BLaER1 treated with 17β-estradiol and CSF1 and Interleukin-3, amounts not matched to agents 10 nM and 100 nM (cell line): ENCODE data around the gene STAC2.

Experiments
- H3K27ac ChIP-seq, 11 experiments: shearing (Covaris generic); formaldehyde crosslinking; 2 replicates each; pipeline ENCODE4 v1.8.1; 2022
- H3K27me3 ChIP-seq, 11 experiments: shearing (Covaris generic); formaldehyde crosslinking; 2 replicates each; pipeline ENCODE4 v1.8.1; 2022
- H3K36me3 ChIP-seq, 11 experiments: shearing (Covaris generic); formaldehyde crosslinking; 2 replicates each; pipeline ENCODE4 v1.8.1; 2022
- H3K4me1 ChIP-seq, 10 experiments: shearing (Covaris generic); formaldehyde crosslinking; 2 replicates each; pipeline ENCODE4 v1.8.1; 2022
- H3K4me2 ChIP-seq, 11 experiments: shearing (Covaris generic); formaldehyde crosslinking; 2 replicates each; pipeline ENCODE4 v1.8.1; 2022
- H3K4me3 ChIP-seq, 10 experiments: shearing (Covaris generic); formaldehyde crosslinking; 2 replicates each; pipeline ENCODE4 v1.8.1; 2022
- H3K9ac ChIP-seq, 11 experiments: shearing (Covaris generic); formaldehyde crosslinking; 2 replicates each; pipeline ENCODE4 v1.8.1; 2022
- H3K9me3 ChIP-seq, 11 experiments: shearing (Covaris generic); formaldehyde crosslinking; replicated peaks in 1 of 11; 2 replicates each; pipeline ENCODE4 v1.8.1; 2022
- H4K20me1 ChIP-seq, 11 experiments: shearing (Covaris generic); formaldehyde crosslinking; 2 replicates each; pipeline ENCODE4 v1.8.1; 2022
- Cebpa-rat ChIP-seq, 11 experiments: shearing (Covaris generic); IDR thresholded peaks; 2 replicates each; pipeline ENCODE4 v1.8.1; 2022

The STAC2 gene

DNA sequence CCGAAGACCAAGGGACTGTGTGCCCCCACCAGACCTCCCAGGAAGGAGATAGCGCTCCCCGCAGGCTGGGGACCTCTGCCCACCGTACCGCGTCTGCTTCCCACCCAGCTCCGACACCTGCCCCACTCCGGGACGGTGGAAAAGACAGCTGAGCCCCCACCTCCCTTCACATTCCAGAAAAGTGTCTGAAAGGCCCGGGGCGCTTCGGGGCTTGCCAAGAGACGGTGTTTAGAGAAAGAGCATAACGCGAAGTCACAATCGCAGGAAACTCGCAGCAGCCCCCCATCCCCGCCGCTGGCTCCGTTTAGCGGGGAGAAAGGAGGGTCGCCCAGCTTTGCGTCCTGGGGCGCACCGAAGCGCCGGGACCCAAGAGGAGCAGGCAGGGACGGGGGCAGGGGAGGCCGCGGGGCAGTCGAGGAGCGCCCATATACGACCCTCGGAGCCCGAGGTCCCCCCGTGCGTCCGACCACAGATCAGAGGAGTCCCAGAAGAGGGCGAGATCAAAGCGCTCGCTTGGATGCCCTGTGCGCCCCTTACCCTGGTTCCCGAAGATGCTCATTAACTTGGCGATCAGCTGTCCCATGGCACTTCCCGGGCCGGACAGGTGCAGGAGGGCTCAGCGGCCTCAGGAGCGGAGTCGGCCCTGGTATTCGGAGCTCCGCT is 60.4 kb downstream of the STAC2 start:
- peak overlapping the region; percentile 90 to 99 (median 94) for H3K4me2 ChIP-seq
- H3K27ac ChIP-seq, result peak overlapping the region in 10 of 11 experiments; percentile 41 to 82 (median 77); a peak in 20 of 22 replicates
- H3K9me3 ChIP-seq, result peaks cover 0 to 7% (median 5%) of the 10 kb centered on the region in 11 experiments; a peak in 6 of 22 replicates
- peak overlapping the region; percentile 46 to 70 (median 58) for H3K4me3 ChIP-seq
- no peak for TF ChIP-seq Cebpa-rat (IDR thresholded peaks at IDR 0.05)
- peaks cover 64 to 97% (median 87%) of the 10 kb centered on the region in 10 experiments for H3K4me1 ChIP-seq
- H4K20me1 ChIP-seq, result peaks cover 0 to 7% (median 0%) of the 10 kb centered on the region in 11 experiments; a peak in 1 of 22 replicates
- no peaks in the 10 kb centered on the region for H3K36me3 ChIP-seq
- H3K9ac ChIP-seq, result peak overlapping the region; percentile 51 to 74 (median 68)
- peaks cover 17 to 27% (median 23%) of the 10 kb centered on the region in 11 experiments for H3K27me3 ChIP-seq

DNA sequence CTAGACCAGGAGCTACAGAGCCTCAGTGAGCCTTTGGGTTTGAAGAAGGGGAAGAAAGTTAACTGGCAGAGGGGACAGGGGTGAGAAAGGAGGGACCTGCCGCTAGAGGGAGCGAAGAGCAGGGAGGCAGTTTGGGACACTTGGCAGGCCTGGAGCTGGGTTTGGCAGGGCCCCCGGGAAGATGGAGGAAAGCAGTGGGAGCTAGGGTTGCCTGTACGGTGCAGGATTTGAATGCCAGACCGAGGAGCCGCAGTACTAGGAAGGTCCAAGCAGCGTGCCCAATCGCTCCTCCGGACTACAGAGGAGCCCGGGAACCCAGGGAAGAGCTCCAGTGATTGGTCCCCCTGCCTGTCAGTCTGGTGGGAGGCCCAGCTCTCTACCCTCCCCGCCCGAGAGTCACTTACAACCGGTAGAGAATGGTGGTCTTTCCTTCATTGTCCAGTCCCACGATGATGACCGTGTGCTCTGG is 61.0 kb downstream of the STAC2 start:
- Histone ChIP-seq H3K9me3 (peaks cover 0 to 7% (median 5%) of the 10 kb centered on the region in 11 experiments; a peak in 6 of 22 replicates), H3K4me2 (peak overlapping the region; percentile 90 to 99 (median 94)), H3K27me3 (peaks cover 17 to 27% (median 23%) of the 10 kb centered on the region in 11 experiments), H3K4me3 (peak overlapping the region; percentile 46 to 70 (median 58)), H3K9ac (peak overlapping the region; percentile 51 to 74 (median 68)), H3K4me1 (peaks cover 58 to 91% (median 82%) of the 10 kb centered on the region in 10 experiments), H4K20me1 (0 out of 22 replicates have a peak, but pooled peaks cover 0 to 7% (median 0%) of the 10 kb centered on the region in 11 experiments), H3K36me3 (no peaks in the 10 kb centered on the region), H3K27ac (peak overlapping the region in 10 of 11 experiments; percentile 41 to 82 (median 77); a peak in 19 of 22 replicates)
- TF ChIP-seq Cebpa-rat (IDR thresholded peaks at IDR 0.05), result no peak

DNA sequence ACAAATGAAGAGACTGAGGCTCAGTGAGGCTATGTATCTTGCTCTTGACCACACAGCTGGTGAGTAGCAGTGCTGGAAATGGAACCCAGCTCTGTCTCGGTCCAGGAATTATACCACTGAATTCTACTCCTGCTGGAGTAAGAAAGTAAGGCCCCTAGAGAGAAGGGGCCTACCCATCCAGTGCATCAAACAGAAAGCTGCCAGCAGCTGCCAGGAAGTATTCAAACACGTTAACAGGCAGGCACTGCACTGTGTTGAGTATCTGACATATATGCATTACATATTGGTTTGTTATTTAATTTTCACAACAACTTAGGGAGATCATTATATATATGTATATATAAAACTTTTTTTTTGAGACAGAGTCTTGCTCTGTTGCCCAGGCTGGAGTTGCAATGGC is 63.8 kb downstream of the STAC2 start:
- Histone ChIP-seq H3K27ac (peak overlapping the region in 8 of 11 experiments; percentile 33 to 85 (median 74); a peak in 16 of 22 replicates), H3K36me3 (no peaks in the 10 kb centered on the region), H3K27me3 (peaks cover 17 to 27% (median 23%) of the 10 kb centered on the region in 11 experiments), H3K9me3 (no peaks in the 10 kb centered on the region), H4K20me1 (0 out of 22 replicates have a peak, but pooled peaks cover 0 to 2% (median 0%) of the 10 kb centered on the region in 11 experiments), H3K4me2 (peak overlapping the region in 9 of 11 experiments; percentile 59 to 71 (median 65); a peak in 18 of 22 replicates), H3K4me3 (no peak overlapping the region), H3K4me1 (peaks cover 35 to 64% (median 59%) of the 10 kb centered on the region in 10 experiments), H3K9ac (peak overlapping the region in 4 of 11 experiments; percentile 7 to 31 (median 19); a peak in 4 of 22 replicates)
- no peak for TF ChIP-seq Cebpa-rat (IDR thresholded peaks at IDR 0.05)
